Prostate gland (tissue), 2 donors: ENCODE measurements around the gene HSPBP1. TPM values are rescaled to one million over a fixed set of nuclear protein-coding genes. Genes with fewer than 3 reads are reported as not detected.

Experiments
- DNase-seq: peaks from one replicate; pipeline ENCODE4 v3.0.0-alpha.2; 2019; ENCODE audit warnings: low spot score
- H3K27ac ChIP-seq, 2 donors: fragments of 200-600 bp; sonication (generic); 2 replicates each; pipeline ENCODE4 v1.5.1; 2017 to 2019
- H3K27me3 ChIP-seq: fragments of 200-600 bp; sonication (generic); replicated peaks from 2 replicates; pipeline ENCODE4 v1.5.1; 2019; ENCODE audit not compliant: insufficient read depth
- H3K36me3 ChIP-seq, 2 donors: fragments of 200-600 bp; sonication (generic); 1 replicate in 1 of 2; 2 replicates in 1 of 2; pipeline versions ENCODE4 v1.5.1 to v1.8.1; 2017 to 2019
- H3K4me1 ChIP-seq: fragments of 200-600 bp; sonication (generic); replicated peaks from 2 replicates; pipeline ENCODE4 v1.5.1; 2019
- H3K4me3 ChIP-seq, 2 donors: fragments of 200-600 bp; sonication (generic); 2 replicates each; pipeline ENCODE4 v1.5.1; 2017 to 2019
- H3K9me3 ChIP-seq: fragments of 200-600 bp; sonication (generic); 2 replicates; pipeline ENCODE4 v1.5.1; 2017
- CTCF ChIP-seq, 4 experiments: fragments of 200-600 bp in 2 of 4; fragments of 450-650 bp in 2 of 4; sonication (generic) in 2 of 4; IDR thresholded peaks; 1 replicate in 3 of 4; 2 replicates in 1 of 4; pipeline ENCODE4 v1.5.1; 2016 to 2019; ENCODE audit warnings: antibody characterized with exemption in 4 of 4, mild to moderate bottlenecking in 2 of 4, moderate library complexity in 2 of 4
- POLR2A ChIP-seq: fragments of 450-650 bp; IDR thresholded peaks from one replicate; pipeline ENCODE4 v1.6.1; 2016; ENCODE audit warnings: antibody characterized with exemption, mild to moderate bottlenecking
- POLR2AphosphoS5 ChIP-seq: sonication (generic); formaldehyde crosslinking; IDR thresholded peaks from one replicate; pipeline ENCODE4 v1.6.1; 2017; ENCODE audit warnings: antibody characterized with exemption
- WGBS: methylation state at CpG from one replicate; pipeline ENCODE4 v1.1.5; 2018; 5-methylcytosine and 5-hydroxymethylcytosine counted together
- intact Hi-C: fragments of 100-400 bp; cut with DNase I; formaldehyde crosslinking; loops from one replicate; pipeline ENCODE4 v1.14.2; 2022
- total RNA-seq, 2 donors: library from RNA; depleted of rRNA; stranded (reverse); fragments of >200 nt; gene quantifications; one replicate each; pipeline ENCODE4 v1.1.0, GENCODE V29; 2016

HSPBP1 gene
- total RNA-seq, 2 donors from 2014 or later: 33.6 to 36.0 TPM

- 9% methylated on average over 15 of the region's 44 CpGs for WGBS
- Histone ChIP-seq H3K27ac (peak within 1 kb of the TSS; percentile 68 to 71), H3K9me3 (no peaks in the 10 kb centered on the region), H3K27me3 (no peaks in the 10 kb centered on the region), H3K4me1 (peaks cover 3% of the 10 kb centered on the region), H3K4me3 (peak within 1 kb of the TSS; percentile 45 to 63), H3K36me3 (no peaks in the 10 kb centered on the region)
- no peak for DNase-seq
- intact Hi-C loops: loop anchor here (10.0 kb wide), 1 partner anchor 221 kb away; no protein-coding TSS in a partner anchor
- TF ChIP-seq CTCF (IDR thresholded peaks at IDR 0.05) (no peak), POLR2A (no peak), POLR2AphosphoS5 (peak; percentile 23)
These were observed 3.9 kb upstream of the HSPBP1 start, which contains the start of gene BRSK1 for GRCh38 chr19:55283548-55284377. TSS of gene BRSK1 (plus strand) at chr19:55283997. CDS start at chr19:55284443, 446 bp downstream.

GRCh38 chr19:55279340-55279739 lies 570 bp downstream of the HSPBP1 start:
- Histone ChIP-seq H3K36me3 (peaks cover 0 to 7% of the 10 kb centered on the region in 2 donors), H3K27ac (peak overlapping the region; percentile 68 to 81), H3K9me3 (no peaks in the 10 kb centered on the region), H3K4me1 (peaks cover 3% of the 10 kb centered on the region), H3K4me3 (peak overlapping the region; percentile 53 to 69), H3K27me3 (no peaks in the 10 kb centered on the region)
- WGBS: 6% methylated on average over 23 of the region's 23 CpGs
- TF ChIP-seq POLR2AphosphoS5 (no peak), POLR2A (no peak), CTCF (IDR thresholded peaks at IDR 0.05) (no peak)
- DNase-seq: no peak
- intact Hi-C loops: no loop called here

GRCh38 chr19:55278391-55279135 lies 1.3 kb downstream of the HSPBP1 start:
- no peak overlapping the region for H3K27ac ChIP-seq
- 88% methylated on average over 13 of the region's 13 CpGs for WGBS
- H3K36me3 ChIP-seq: peaks cover 0 to 12% of the 10 kb centered on the region in 2 donors
- no peak overlapping the region for H3K4me3 ChIP-seq
- peaks cover 3% of the 10 kb centered on the region for H3K4me1 ChIP-seq
- no peak for DNase-seq
- H3K27me3 ChIP-seq: no peaks in the 10 kb centered on the region
- H3K9me3 ChIP-seq: no peaks in the 10 kb centered on the region
- intact Hi-C loops: no loop called here
- TF ChIP-seq CTCF (IDR thresholded peaks at IDR 0.05) (no peak), POLR2A (no peak), POLR2AphosphoS5 (no peak)

- intact Hi-C loops: no loop called here
- TF ChIP-seq CTCF (IDR thresholded peaks at IDR 0.05) (no peak), POLR2AphosphoS5 (no peak), POLR2A (no peak)
- DNase-seq: no peak
- Histone ChIP-seq H3K27ac (no peak overlapping the region), H3K4me3 (no peak overlapping the region), H3K4me1 (peaks cover 3% of the 10 kb centered on the region), H3K27me3 (no peaks in the 10 kb centered on the region), H3K36me3 (peaks cover 0 to 12% of the 10 kb centered on the region in 2 donors), H3K9me3 (no peaks in the 10 kb centered on the region)
- WGBS: 94% methylated on average over 16 of the region's 17 CpGs
These were observed 2.4 kb downstream of the HSPBP1 start for GRCh38 chr19:55277494-55277893.
